Measurements from ENCODE around the gene CBLN3. TPM values are rescaled to one million over a fixed set of nuclear protein-coding genes. Genes with fewer than 3 reads are reported as not detected.

Gene CBLN3
- total and polyA plus RNA-seq, 2 of the 4 experiments (the other 2 are of a cell fraction) = 0.72 to 4.5 TPM

DNA sequence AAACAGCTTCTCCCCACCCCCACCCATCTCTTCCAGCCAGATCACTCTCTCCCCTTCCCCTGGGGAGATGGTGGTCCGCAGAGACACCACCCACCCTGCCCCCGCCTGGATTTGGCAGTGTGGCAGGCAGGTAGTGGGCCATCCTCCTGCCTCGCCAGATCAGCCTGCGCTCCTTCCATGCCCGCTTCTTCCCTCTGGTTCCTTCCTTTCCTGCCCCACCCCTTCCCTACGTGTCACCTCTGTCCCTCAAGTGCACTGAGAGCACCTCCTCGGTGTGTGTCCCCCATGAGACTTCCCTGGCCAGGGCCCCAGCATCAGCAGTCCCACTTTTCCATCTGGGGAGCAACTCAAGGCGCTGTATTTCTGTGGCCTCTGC lies 30.0 kb downstream of the CBLN3 start:
- peak overlapping the region; percentile 72 for H3K14ac ChIP-seq (replicated peaks; ENCODE audit: low read depth, low read length)
- intact Hi-C loops (cut with micrococcal nuclease) = loop anchor here (2.0 kb wide), 1 partner anchor 33 kb away; no protein-coding TSS in a partner anchor

More for the DNA sequence above, 30.0 kb downstream of the CBLN3 start:
- Histone ChIP-seq H3K9ac (ENCODE audit: low read depth, low read length) (peak overlapping the region; percentile 52), H3K4me3 (ENCODE audit: insufficient read depth, low read depth, low read length) (peak overlapping the region; percentile 67), H3K27ac (ENCODE audit: insufficient read depth, low read length) (peak overlapping the region; percentile 2; the same call in 1 of the 2 replicates), H3K36me3 (ENCODE audit: control insufficient read depth, insufficient read depth, low read length) (no peaks in the 10 kb centered on the region), H3K4me1 (ENCODE audit: control insufficient read depth, insufficient read depth, low read length) (peaks cover 17% of the 10 kb centered on the region), H2BK15ac (ENCODE audit: low read depth, low read length) (peak overlapping the region; percentile 28; the same call in 1 of the 3 replicates), H3K56ac (ENCODE audit: extremely low read depth, insufficient read depth, low read length) (no peak overlapping the region), H2AFZ (replicated peaks; ENCODE audit: low read length, poor library complexity) (peak overlapping the region; percentile 91), H2BK20ac (ENCODE audit: low read depth, low read length) (peak overlapping the region; percentile 10), H2BK120ac (ENCODE audit: low read depth, low read length) (peak overlapping the region; percentile 46), H3K9me3 (ENCODE audit: control insufficient read depth, insufficient read depth, low read length) (no peaks in the 10 kb centered on the region), H3K23ac (ENCODE audit: low read depth, low read length) (peak overlapping the region; percentile 81), H2AK5ac (ENCODE audit: low read depth, low read length) (peak overlapping the region; percentile 75; the same call in 1 of the 2 replicates), H4K8ac (ENCODE audit: low read depth in 2 of 2, low read length in 2 of 2) (peak overlapping the region; percentile 77 to 81; a peak in 3 of 4 replicates), H2AK9ac (replicated peaks; ENCODE audit: low read depth, low read length, poor library complexity) (peak overlapping the region; percentile 86), H4K5ac (ENCODE audit: low read depth, low read length) (peak overlapping the region; percentile 21; the same call in 1 of the 2 replicates), H3K4me2 (ENCODE audit: low read depth, low read length) (peak overlapping the region; percentile 89), H4K20me1 (ENCODE audit: insufficient read depth, low read length) (no peaks in the 10 kb centered on the region), H3K18ac (ENCODE audit: low read depth, low read length) (peak overlapping the region; percentile 13; the same call in 1 of the 2 replicates), H3K4ac (ENCODE audit: low read depth, low read length) (peak overlapping the region; percentile 87; the same call in 1 of the 2 replicates), H3K27me3 (ENCODE audit: control insufficient read depth, insufficient read depth, low read length) (no peaks in the 10 kb centered on the region), H2BK5ac (ENCODE audit: low read depth, low read length, poor library complexity, severe bottlenecking) (no peak overlapping the region), H3K79me1 (ENCODE audit: low read depth in 1 of 2, low read length in 2 of 2) (peaks cover 0 to 13% of the 10 kb centered on the region in 2 experiments; a peak in 1 of 4 replicates), H4K91ac (ENCODE audit: insufficient read depth, low read depth, low read length) (peak overlapping the region; percentile 58), H3K9me1 (ENCODE audit: insufficient read depth, low read length) (no peaks in the 10 kb centered on the region; the same call in 1 of the 2 replicates)
- ChIA-PET POLR2A (ENCODE audit: unreplicated experiment) (interaction anchor here (0.6 kb wide), 1 partner anchor 30 kb away, joined by 3 read pairs; the partner anchor contains the start of genes CBLN3 and KHNYN), CTCF (no interaction called here)
- in situ Hi-C loops (cut with MboI; ENCODE audit: low sequenced_read_pairs) (no loop called here), dilution Hi-C loops (cut with HindIII; ENCODE audit: low sequenced_read_pairs, unreplicated experiment) (no loop called here)
- no TSS peak for BruUV-seq (replicated peaks)
- WGBS, 2 experiments (ENCODE audit: extremely low coverage in 2 of 2, insufficient read length in 1 of 2) = 10% methylated on average over 3 of the region's 8 CpGs; no CpG with 5 or more reads in 1 of the 2 experiments
- no peak for TF ChIP-seq RFX5 (IDR thresholded peaks at IDR 0.05; ENCODE audit: low read depth, low read length)
- TF ChIP-seq SMC3 (IDR thresholded peaks at IDR 0.05; ENCODE audit: low read depth, low read length) = no peak
- no peak for TF ChIP-seq BHLHE40 (IDR thresholded peaks at IDR 0.05; ENCODE audit: low read depth, low read length)
- TF ChIP-seq MAZ (IDR thresholded peaks at IDR 0.05; ENCODE audit: borderline replicate concordance, low read depth, low read length) = no peak
- TF ChIP-seq, protein P1, sequence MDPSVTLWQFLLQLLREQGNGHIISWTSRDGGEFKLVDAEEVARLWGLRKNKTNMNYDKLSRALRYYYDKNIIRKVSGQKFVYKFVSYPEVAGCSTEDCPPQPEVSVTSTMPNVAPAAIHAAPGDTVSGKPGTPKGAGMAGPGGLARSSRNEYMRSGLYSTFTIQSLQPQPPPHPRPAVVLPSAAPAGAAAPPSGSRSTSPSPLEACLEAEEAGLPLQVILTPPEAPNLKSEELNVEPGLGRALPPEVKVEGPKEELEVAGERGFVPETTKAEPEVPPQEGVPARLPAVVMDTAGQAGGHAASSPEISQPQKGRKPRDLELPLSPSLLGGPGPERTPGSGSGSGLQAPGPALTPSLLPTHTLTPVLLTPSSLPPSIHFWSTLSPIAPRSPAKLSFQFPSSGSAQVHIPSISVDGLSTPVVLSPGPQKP (IDR thresholded peaks at IDR 0.05; ENCODE audit: borderline replicate concordance, low read depth, low read length) = no peak
- no peak for TF ChIP-seq CHD1 (IDR thresholded peaks at IDR 0.05; ENCODE audit: low read depth, low read length)
- TF ChIP-seq NFE2L2 (IDR thresholded peaks at IDR 0.05; ENCODE audit: low read depth, low read length) = no peak
- TF ChIP-seq, protein P2, sequence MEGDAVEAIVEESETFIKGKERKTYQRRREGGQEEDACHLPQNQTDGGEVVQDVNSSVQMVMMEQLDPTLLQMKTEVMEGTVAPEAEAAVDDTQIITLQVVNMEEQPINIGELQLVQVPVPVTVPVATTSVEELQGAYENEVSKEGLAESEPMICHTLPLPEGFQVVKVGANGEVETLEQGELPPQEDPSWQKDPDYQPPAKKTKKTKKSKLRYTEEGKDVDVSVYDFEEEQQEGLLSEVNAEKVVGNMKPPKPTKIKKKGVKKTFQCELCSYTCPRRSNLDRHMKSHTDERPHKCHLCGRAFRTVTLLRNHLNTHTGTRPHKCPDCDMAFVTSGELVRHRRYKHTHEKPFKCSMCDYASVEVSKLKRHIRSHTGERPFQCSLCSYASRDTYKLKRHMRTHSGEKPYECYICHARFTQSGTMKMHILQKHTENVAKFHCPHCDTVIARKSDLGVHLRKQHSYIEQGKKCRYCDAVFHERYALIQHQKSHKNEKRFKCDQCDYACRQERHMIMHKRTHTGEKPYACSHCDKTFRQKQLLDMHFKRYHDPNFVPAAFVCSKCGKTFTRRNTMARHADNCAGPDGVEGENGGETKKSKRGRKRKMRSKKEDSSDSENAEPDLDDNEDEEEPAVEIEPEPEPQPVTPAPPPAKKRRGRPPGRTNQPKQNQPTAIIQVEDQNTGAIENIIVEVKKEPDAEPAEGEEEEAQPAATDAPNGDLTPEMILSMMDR (conservative IDR thresholded peaks at IDR 0.05; ENCODE audit: low read depth, low read length) = no peak
- TF ChIP-seq, protein P3, sequence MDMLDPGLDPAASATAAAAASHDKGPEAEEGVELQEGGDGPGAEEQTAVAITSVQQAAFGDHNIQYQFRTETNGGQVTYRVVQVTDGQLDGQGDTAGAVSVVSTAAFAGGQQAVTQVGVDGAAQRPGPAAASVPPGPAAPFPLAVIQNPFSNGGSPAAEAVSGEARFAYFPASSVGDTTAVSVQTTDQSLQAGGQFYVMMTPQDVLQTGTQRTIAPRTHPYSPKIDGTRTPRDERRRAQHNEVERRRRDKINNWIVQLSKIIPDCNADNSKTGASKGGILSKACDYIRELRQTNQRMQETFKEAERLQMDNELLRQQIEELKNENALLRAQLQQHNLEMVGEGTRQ (IDR thresholded peaks at IDR 0.05; ENCODE audit: low read depth, low read length) = no peak
- TF ChIP-seq POLR2A (IDR thresholded peaks at IDR 0.05; ENCODE audit: low read depth, low read length) = no peak
- no peak for TF ChIP-seq MXI1 (IDR thresholded peaks at IDR 0.05; ENCODE audit: borderline replicate concordance, low read depth, low read length)
- TF ChIP-seq RCOR1 (IDR thresholded peaks at IDR 0.05; ENCODE audit: insufficient replicate concordance, low read length) = no peak
- no peak for DNase-seq
- no peak for ATAC-seq (ENCODE audit: low read depth)

Data from IMR-90 (cell line).